GM12891 (cell line): ENCODE results near the gene DBX2.

Experiments used
- DNase-seq: peaks from one replicate; pipeline ENCODE4 v3.0.0; 2011; ENCODE audit warnings: low spot score; ENCODE audit not compliant: insufficient read length
- FAIRE-seq: peaks from 2 replicates; lab custom pipeline; 2011; peaks lifted over from hg19 to GRCh38; lab: Jason Lieb, UNC
- PAX5 ChIP-seq: IDR thresholded peaks from 2 replicates; pipeline ENCODE4 v1.6.1; 2011; ENCODE audit warnings: low read length, moderate library complexity, mild to moderate bottlenecking; ENCODE audit not compliant: insufficient read depth, severe bottlenecking
- POLR2A ChIP-seq: IDR thresholded peaks from 2 replicates; pipeline ENCODE4 v1.6.1; 2011; ENCODE audit warnings: low read depth, low read length, control low read depth
- POLR2AphosphoS5 ChIP-seq: IDR thresholded peaks from 2 replicates; pipeline ENCODE4 v1.6.1; 2011; ENCODE audit warnings: low read depth, low read length, control low read depth
- POU2F2 ChIP-seq: IDR thresholded peaks from 2 replicates; pipeline ENCODE4 v1.6.1; 2011; ENCODE audit warnings: low read depth, mild to moderate bottlenecking, control low read depth, low read length, moderate library complexity
- SPI1 ChIP-seq: IDR thresholded peaks from 2 replicates; pipeline ENCODE4 v1.6.1; 2011; ENCODE audit warnings: low read depth, low read length, control low read depth
- TAF1 ChIP-seq: IDR thresholded peaks from 2 replicates; pipeline ENCODE4 v1.6.1; 2011; ENCODE audit warnings: low read depth, low read length, control low read depth

The DBX2 gene

GRCh38 chr12:45065125-45065626 is 14.3 kb upstream of the DBX2 start:
- TF ChIP-seq POLR2A (no peak), TAF1 (no peak), POU2F2 (no peak), PAX5 (no peak), SPI1 (no peak), POLR2AphosphoS5 (no peak)
- DNase-seq (no peak), FAIRE-seq (no peak)

GRCh38 chr12:45060976-45061375 is 10.1 kb upstream of the DBX2 start:
- TF ChIP-seq SPI1 = no peak
- DNase-seq = no peak
- FAIRE-seq = no peak

GRCh38 chr12:45051572-45052125 is 750 bp upstream of the DBX2 start:
- TF ChIP-seq TAF1 (no peak), SPI1 (no peak), PAX5 (no peak), POLR2A (no peak), POU2F2 (no peak), POLR2AphosphoS5 (no peak)
- DNase-seq = no peak
- FAIRE-seq = no peak

GRCh38 chr12:45049912-45050750 is 768 bp downstream of the DBX2 start:
- FAIRE-seq (no peak), DNase-seq (no peak)
- TF ChIP-seq TAF1 = no peak
- TF ChIP-seq PAX5 = no peak
- TF ChIP-seq POLR2AphosphoS5 = no peak
- TF ChIP-seq POLR2A = no peak
- no peak for TF ChIP-seq SPI1
- no peak for TF ChIP-seq POU2F2

GRCh38 chr12:45042599-45042998 is 8.3 kb downstream of the DBX2 start:
- FAIRE-seq (no peak), DNase-seq (no peak)
- TF ChIP-seq SPI1 (no peak), TAF1 (no peak), PAX5 (no peak), POLR2AphosphoS5 (no peak), POU2F2 (no peak), POLR2A (no peak)

- DNase-seq = no peak
- FAIRE-seq = no peak
- TF ChIP-seq POU2F2 (no peak), TAF1 (no peak), PAX5 (no peak), POLR2AphosphoS5 (no peak), POLR2A (no peak), SPI1 (no peak)
Observed at GRCh38 chr12:45040977-45041376, 9.9 kb downstream of the DBX2 start.

GRCh38 chr12:45039757-45040156 is 11.1 kb downstream of the DBX2 start:
- no peak for TF ChIP-seq TAF1
- no peak for TF ChIP-seq PAX5
- TF ChIP-seq POLR2AphosphoS5 = no peak
- no peak for TF ChIP-seq SPI1
- TF ChIP-seq POU2F2 = no peak
- no peak for TF ChIP-seq POLR2A
- DNase-seq (no peak), FAIRE-seq (no peak)

- FAIRE-seq = no peak
- no peak for DNase-seq
- no peak for TF ChIP-seq SPI1
- no peak for TF ChIP-seq TAF1
- TF ChIP-seq POLR2AphosphoS5 = no peak
- TF ChIP-seq POU2F2 = no peak
- TF ChIP-seq POLR2A = no peak
- TF ChIP-seq PAX5 = no peak
Observed at GRCh38 chr12:45034861-45035265, 16.0 kb downstream of the DBX2 start.

- FAIRE-seq (no peak), DNase-seq (no peak)
- TF ChIP-seq PAX5 (no peak), POU2F2 (no peak), POLR2A (no peak), TAF1 (no peak)
Observed at GRCh38 chr12:45017916-45018315, 33.0 kb downstream of the DBX2 start.

- no peak for TF ChIP-seq POU2F2
- TF ChIP-seq POLR2A = no peak
- no peak for TF ChIP-seq POLR2AphosphoS5
- no peak for TF ChIP-seq TAF1
- TF ChIP-seq SPI1 = no peak
- TF ChIP-seq PAX5 = no peak
- DNase-seq (no peak), FAIRE-seq (no peak)
Observed at GRCh38 chr12:45014396-45014795, 36.5 kb downstream of the DBX2 start.
